Thoracic aorta (tissue), 2 donors: ENCODE results near the gene PRXL2A. TPM values are rescaled to one million over a fixed set of nuclear protein-coding genes. Genes with fewer than 3 reads are reported as not detected.

Experiments used
- ATAC-seq: fragments of 150-250 bp; one replicate; pipeline ENCODE4 v1.8.0; 2017; ENCODE audit warnings: low read depth; ENCODE audit not compliant: insufficient number of reproducible peaks, low FRiP score
- DNase-seq: peaks from one replicate; pipeline ENCODE4 v3.0.0-alpha.2; 2020; ENCODE audit warnings: low spot score
- H3K27ac ChIP-seq, 2 donors: fragments of 200-600 bp; sonication (generic); 1 replicate in 1 of 2; 2 replicates in 1 of 2; pipeline ENCODE4 v1.5.1; 2016; ENCODE audit warnings: mild to moderate bottlenecking in 2 of 2, moderate library complexity in 2 of 2
- H3K27me3 ChIP-seq: fragments of 200-600 bp; sonication (generic); replicated peaks from 2 replicates; pipeline ENCODE4 v1.6.0; 2016; ENCODE audit warnings: mild to moderate bottlenecking; ENCODE audit not compliant: insufficient read depth
- H3K36me3 ChIP-seq: fragments of 200-600 bp; sonication (generic); one replicate; pipeline ENCODE4 v1.5.1; 2016
- H3K4me1 ChIP-seq, 2 donors: fragments of 200-600 bp; sonication (generic); 1 replicate in 1 of 2; 2 replicates in 1 of 2; pipeline versions ENCODE4 v1.5.1 to v1.6.0; 2016; ENCODE audit warnings: low read depth in 2 of 2, mild to moderate bottlenecking in 1 of 2; ENCODE audit not compliant: control insufficient read depth in 1 of 2
- H3K4me3 ChIP-seq: fragments of 200-600 bp; sonication (generic); 2 replicates; pipeline ENCODE4 v1.5.1; 2016; ENCODE audit warnings: mild to moderate bottlenecking
- H3K9me3 ChIP-seq: fragments of 200-600 bp; sonication (generic); 2 replicates; pipeline ENCODE4 v1.5.1; 2016
- CTCF ChIP-seq: fragments of 200-600 bp; sonication (generic); IDR thresholded peaks from one replicate; pipeline ENCODE4 v1.5.1; 2019; ENCODE audit warnings: antibody characterized with exemption
- total RNA-seq, 2 donors: library from RNA; depleted of rRNA; stranded (reverse); fragments of >200 nt; gene quantifications; one replicate each; pipeline versions ENCODE4 v1.1.0 to v1.2.3, GENCODE V29; 2016

Gene PRXL2A
- total RNA-seq, 2 donors from 2014 or later = 23.5 to 24.1 TPM

GRCh38 chr10:80464557-80465450, 56.5 kb downstream of the PRXL2A start:
- no peak for TF ChIP-seq CTCF
- Histone ChIP-seq H3K4me3 (peak overlapping the region; percentile 35), H3K9me3 (no peaks in the 10 kb centered on the region), H3K4me1 (peaks cover 37 to 72% of the 10 kb centered on the region in 2 donors), H3K36me3 (no peaks in the 10 kb centered on the region), H3K27ac (no peak overlapping the region), H3K27me3 (no peaks in the 10 kb centered on the region)
- DNase-seq = no peak
- no peak for ATAC-seq

- no peak for TF ChIP-seq CTCF
- Histone ChIP-seq H3K27me3 (no peaks in the 10 kb centered on the region), H3K4me3 (peak overlapping the region; percentile 35), H3K9me3 (no peaks in the 10 kb centered on the region), H3K4me1 (peaks cover 37 to 72% of the 10 kb centered on the region in 2 donors), H3K36me3 (no peaks in the 10 kb centered on the region), H3K27ac (no peak overlapping the region)
- DNase-seq = no peak
- no peak for ATAC-seq
These were observed 57.1 kb downstream of the PRXL2A start for GRCh38 chr10:80465451-80465835.

DNA sequence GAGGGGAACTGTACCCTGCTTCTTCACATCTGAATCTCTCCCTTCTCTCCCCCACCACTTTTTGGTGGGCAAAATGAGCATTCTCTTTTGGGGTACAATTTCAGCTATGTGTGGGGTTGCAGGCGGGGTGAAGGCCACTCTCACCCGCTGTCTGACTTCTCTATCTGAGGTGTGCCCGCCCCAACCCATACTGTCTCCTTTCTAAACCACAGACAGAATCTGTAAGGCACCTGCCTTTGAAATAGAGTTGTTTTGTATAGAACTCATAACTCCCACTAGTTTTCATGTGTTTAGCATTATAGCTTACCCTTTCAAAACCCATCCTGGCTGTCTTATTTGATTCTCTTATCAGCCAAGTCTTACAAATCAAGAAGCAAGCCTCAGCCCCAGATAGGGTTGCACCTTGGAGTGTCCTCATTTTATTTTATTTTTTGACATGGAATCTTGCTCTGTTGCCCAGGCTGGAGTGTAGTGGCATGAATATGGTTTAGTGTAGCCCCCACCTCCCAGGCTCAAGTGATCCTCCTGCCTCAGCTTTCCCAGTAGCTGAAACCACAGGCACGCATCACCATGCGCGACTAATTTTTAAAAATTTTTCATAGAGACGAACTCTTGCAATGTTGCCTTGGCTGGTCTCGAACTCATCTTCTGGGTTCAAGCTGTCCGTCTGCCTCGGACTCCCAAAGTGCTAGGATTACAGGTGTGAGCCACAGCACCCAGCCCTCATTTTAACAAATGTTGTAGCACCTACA, 57.7 kb downstream of the PRXL2A start:
- Histone ChIP-seq H3K36me3 (no peaks in the 10 kb centered on the region), H3K4me1 (peaks cover 37 to 70% of the 10 kb centered on the region in 2 donors), H3K4me3 (peak overlapping the region; percentile 7), H3K27ac (no peak overlapping the region), H3K27me3 (no peaks in the 10 kb centered on the region), H3K9me3 (no peaks in the 10 kb centered on the region)
- no peak for DNase-seq
- no peak for TF ChIP-seq CTCF
- no peak for ATAC-seq

GRCh38 chr10:80466724-80467326, 58.5 kb downstream of the PRXL2A start:
- no peaks in the 10 kb centered on the region for H3K9me3 ChIP-seq
- H3K4me1 ChIP-seq = peaks cover 36 to 66% of the 10 kb centered on the region in 2 donors
- ATAC-seq (no peak), DNase-seq (no peak)
- H3K27ac ChIP-seq = peak overlapping the region in 1 of 2 donors; percentile 7
- H3K27me3 ChIP-seq = no peaks in the 10 kb centered on the region
- no peaks in the 10 kb centered on the region for H3K36me3 ChIP-seq
- no peak for TF ChIP-seq CTCF
- H3K4me3 ChIP-seq = peak overlapping the region; percentile 7

GRCh38 chr10:80468002-80468401, 59.7 kb downstream of the PRXL2A start:
- DNase-seq (no peak), ATAC-seq (no peak)
- TF ChIP-seq CTCF = no peak
- Histone ChIP-seq H3K27me3 (no peaks in the 10 kb centered on the region), H3K4me3 (peak overlapping the region; percentile 34), H3K36me3 (no peaks in the 10 kb centered on the region), H3K4me1 (peaks cover 29 to 62% of the 10 kb centered on the region in 2 donors), H3K27ac (no peak overlapping the region), H3K9me3 (no peaks in the 10 kb centered on the region)
